GM19468 (cell line): ENCODE results near the gene RALGAPA2.

Source experiments
- ATAC-seq: cut with Tn5 transposase; IDR thresholded peaks from one replicate; pipeline ENCODE4 v1.9.1; 2021; ENCODE audit warnings: mild to moderate bottlenecking, moderate library complexity, moderate number of reproducible peaks; ENCODE audit not compliant: unreplicated experiment; ENCODE audit errors: extremely low read depth

The RALGAPA2 gene

DNA sequence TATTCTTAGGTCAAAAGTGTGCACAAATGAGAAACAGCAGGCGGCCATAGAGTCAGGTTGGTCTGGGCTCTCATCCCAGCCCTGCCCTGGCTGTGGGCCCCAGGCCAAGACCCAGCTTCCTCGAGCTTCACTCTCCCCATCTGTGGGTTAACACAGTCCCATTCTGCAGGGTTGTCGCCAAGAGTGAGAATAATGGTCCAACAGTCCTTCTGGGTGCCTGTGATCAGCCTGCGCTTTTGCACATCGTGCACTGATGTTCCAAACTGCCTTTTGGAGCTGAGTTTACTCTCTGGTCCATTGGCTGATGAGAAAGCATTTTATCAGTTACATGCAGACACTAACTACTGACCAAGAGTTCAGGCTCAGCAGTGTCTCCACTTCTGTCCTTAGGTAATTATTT is 261.9 kb downstream of the RALGAPA2 start:
- ATAC-seq, result no peak

- ATAC-seq, result no peak
Observed at GRCh38 chr20:20448881-20449280, 263.6 kb downstream of the RALGAPA2 start.

GRCh38 chr20:20447196-20447595 is 265.2 kb downstream of the RALGAPA2 start:
- ATAC-seq, result no peak

DNA sequence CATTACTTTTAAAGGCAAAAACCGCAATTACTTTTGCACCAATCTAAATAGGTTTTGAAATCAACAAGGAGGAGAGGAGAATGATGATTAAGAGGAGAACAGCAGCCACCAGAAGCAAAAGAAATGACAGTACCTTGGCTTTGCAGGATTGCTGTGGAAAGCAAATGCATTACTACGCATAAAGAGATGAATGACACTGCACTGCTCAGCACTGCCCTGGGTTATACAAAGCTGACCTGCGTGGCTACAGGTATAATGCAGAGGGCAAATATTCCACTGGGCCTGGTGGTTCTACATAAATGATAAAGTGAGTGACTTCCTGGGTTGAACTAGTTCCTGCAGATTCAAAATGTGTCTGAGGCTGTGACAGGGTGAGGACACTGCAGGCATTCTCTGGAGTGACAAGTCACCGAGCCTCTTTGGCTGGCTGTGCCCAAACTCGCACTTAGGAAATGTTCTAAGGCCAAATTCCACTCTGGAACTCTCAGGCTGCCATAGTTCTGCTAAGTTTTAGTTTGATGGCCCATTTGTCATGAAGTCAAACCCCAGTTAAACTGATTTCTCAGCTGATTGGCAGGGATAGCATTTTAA is 265.9 kb downstream of the RALGAPA2 start:
- ATAC-seq, result no peak

- no peak for ATAC-seq
Observed at GRCh38 chr20:20446001-20446400, 266.4 kb downstream of the RALGAPA2 start.

DNA sequence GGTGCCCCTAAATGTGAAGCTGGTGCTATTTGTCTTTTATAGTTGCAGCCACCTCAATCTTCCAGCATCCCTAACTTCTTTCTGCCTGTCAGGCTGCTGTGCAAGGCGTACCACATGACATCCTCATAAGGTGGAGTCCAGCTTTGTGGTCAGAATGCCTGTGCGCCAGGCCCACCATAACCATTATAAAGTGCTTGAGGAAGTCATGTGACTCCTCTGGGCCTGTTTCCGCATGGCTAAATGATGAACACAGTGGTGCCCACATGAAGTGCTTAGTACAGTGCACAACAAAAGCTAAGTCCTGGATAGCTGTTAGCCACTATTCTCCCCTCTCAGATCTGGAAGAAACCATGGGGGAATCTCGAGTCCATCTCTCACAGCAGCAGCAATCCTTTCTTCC is 268.9 kb downstream of the RALGAPA2 start:
- ATAC-seq, result no peak

- no peak for ATAC-seq
Observed at GRCh38 chr20:20442466-20442865, 270.0 kb downstream of the RALGAPA2 start.

DNA sequence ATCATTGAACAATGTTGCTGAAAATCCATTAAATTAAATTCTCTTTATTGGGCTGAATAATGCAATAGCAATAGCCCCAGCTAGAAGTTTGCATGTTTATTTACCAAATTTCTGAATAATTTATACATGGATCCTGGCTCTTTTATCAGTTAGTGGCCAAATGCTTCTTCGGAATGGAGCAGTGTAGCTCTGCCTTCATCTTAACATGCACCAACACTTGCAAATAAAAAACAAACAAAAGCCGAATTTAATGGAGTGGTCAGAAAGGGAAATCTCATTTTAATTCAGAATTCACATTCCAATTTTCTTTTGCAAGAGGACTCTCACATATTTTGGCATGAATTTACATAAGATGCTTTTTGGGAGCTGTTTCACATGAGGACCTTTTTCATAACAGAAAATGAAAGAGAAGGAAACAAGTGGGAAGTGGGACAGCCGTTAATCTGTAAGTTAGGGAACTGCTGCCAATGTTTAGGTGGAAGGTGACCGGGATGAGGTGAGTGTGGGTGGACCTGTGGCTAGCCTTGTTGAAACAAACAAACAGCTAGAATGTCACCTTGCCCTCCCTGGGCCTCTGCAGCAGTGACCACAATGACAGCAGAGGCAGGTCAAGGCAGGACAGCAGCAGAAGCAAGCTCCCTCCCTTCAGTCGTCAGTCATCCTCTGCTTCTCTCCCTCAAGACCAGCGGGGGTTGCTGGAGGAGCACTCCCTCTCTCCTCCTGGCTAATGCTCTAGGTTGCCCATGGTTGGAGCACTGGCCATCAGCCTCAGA is 271.4 kb downstream of the RALGAPA2 start:
- ATAC-seq, result no peak

GRCh38 chr20:20440481-20440880 is 272.0 kb downstream of the RALGAPA2 start:
- ATAC-seq, result no peak

GRCh38 chr20:20439602-20440190 is 272.7 kb downstream of the RALGAPA2 start:
- ATAC-seq, result no peak

DNA sequence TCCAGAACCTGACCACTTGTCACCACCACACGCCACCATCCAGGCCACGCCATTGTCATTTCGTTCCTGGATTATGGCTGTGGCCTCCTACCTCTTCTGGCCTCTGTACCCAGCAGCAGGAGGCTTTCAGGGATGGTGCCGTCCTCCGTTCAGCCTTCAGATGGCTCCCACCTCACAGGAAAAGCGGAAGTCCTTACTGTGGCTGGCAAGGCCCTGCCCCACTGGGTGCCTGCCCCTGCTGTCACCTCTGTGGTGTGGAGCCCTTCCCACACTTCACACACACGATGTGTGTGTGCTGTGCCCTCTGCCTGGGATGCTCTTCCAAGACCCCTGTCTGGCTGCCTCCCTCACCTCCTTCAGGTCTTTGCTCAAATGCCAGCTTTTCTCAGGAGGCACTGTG is 275.1 kb downstream of the RALGAPA2 start:
- ATAC-seq, result no peak

GRCh38 chr20:20436689-20437088 is 275.8 kb downstream of the RALGAPA2 start:
- ATAC-seq, result no peak

DNA sequence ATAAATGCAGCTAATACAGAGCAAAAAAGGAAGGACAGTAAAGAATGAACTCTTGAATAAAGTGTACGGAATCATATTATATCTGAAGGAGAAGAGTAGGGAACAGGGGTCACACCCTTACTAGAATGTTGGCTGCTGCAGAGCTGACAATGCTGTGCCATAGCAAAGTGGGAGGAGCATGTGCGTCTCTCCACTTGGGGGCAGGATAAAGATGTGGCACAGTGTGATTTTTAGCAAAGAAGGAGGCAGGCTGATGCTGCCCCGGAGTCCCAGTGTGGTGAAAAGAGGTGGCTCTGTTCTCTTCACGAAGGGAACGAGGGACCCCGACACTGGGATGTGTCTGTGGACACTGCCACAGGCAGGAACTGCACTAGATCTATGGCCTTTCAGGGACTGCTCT is 277.0 kb downstream of the RALGAPA2 start:
- no peak for ATAC-seq

DNA sequence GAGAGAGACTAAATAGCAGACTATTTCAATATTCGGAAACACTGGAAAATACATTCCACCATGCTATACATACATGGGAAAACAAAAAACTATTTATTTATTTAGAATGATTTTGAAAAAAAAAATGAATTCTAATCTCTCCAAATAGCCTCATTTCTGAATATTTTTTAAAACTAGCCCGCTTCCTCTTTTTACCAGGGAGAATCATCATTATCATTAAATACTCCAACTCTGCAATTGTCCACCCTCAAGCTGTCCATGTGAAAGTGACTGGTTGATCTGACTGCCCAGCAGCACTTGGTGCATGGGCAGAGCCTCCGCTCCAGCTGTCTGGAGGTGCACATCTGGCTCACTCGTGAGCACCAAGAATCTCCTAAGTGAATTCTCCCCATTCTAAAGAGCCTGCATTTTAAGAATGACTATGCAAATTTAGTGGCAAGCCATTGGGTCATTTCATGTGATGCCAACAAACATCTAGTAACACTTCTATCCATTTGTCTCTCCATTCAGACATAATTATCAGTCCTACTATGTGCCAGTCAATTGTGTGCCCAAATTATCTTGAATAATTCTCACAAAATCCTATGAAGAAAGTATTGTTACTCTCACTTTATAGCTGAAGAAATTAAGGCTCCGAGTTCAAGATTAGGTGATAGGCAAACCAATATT is 279.7 kb downstream of the RALGAPA2 start:
- ATAC-seq, result no peak

DNA sequence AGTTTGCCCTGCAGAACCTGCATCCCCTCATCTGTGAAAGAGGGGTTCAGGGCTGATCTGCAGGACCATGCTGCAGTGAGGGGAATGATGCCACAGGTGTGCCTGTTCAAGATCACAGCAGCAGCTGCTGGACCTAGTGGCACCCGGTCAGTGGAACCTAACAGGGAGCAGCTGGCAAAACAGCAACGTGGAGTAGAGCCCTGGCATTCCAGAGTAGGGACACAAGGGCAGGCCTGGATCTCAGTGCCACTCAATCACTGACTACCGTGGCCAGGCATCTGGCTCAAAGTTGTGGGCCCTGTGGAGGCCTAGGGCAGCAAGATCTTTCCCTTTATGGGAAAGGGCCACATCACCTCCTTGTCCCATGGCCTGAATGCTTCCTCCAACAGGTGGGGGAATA is 282.4 kb downstream of the RALGAPA2 start:
- ATAC-seq, result no peak

GRCh38 chr20:20428067-20428466 is 284.4 kb downstream of the RALGAPA2 start:
- no peak for ATAC-seq

DNA sequence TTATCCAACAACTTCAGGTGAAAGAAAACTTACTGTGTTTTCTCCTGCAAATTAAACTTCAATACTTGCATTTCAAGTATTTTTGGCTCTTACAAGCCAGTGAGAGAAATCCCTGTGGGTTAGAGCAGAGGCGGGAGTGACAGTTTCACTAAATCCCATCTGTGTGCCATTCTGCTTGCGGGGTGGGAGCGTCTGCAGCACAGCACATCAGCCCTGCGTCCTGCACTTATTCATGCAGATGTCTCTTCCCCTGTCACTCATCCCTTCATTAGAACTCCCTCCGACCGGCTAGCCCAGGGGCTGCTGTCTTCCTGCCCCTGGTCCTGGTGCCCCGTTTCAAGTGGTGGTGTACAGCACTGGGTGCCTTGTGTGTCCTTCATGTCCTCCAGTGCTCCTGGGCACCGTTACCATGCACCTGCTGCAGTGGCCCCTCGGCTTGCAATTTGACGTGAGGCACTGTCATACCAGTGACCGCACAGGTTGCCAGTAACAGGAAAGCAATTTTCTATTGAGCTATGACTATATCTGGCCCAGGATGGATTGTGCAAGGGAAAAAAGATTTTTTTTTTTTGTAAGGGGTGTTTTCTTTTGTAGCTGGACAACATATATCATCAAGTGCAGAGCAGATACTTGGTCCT is 285.1 kb downstream of the RALGAPA2 start:
- no peak for ATAC-seq

DNA sequence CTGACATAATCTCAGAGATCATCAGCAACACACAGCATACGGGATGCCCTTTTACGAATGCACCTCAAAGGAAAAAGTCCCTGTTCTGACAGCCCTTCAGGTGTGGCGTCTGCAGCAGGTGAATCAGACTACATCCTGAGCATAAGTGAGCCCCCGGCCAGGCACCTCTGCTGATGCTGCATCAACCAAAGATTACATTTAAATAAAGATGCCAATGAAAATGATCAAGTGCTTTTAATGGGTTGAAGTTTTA is 285.9 kb downstream of the RALGAPA2 start:
- no peak for ATAC-seq

DNA sequence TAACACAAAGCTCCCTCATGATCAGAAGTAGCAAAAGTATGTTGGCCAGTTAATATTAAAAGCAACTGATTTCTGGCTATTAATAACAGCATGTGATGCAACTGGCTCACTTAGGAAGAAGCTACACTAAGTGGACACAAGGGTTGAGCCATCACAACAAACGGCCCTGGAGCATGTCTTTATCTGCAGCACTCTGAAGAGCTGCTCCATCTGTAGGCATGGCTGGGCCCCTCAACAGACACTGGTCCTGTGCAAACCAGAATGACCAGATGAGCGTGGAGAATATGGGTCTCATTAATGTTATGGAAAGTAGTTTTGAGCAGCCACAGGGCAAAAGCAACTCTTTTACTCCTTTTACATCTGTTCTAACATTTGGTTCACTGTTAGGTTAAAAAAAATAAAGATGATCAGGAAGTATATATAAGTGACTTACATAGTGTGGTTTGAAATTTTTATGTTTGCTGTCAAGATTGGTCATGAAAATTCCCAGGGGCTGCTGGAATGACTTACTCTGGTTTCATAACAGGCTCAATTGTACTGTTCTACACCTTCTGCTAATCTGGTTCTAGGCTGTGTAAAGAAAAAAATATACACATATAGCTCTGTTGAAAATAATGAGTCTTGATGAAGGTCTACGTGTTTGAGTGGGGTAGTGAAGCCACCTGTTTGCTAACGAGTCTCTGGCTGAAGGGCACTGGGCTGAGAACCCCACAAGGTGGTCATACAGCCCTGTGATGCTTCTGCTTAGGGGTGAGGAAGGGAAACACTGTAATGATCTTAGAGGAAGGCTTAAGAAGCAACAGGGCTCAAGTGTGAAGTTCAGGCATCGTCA is 286.4 kb downstream of the RALGAPA2 start:
- no peak for ATAC-seq

DNA sequence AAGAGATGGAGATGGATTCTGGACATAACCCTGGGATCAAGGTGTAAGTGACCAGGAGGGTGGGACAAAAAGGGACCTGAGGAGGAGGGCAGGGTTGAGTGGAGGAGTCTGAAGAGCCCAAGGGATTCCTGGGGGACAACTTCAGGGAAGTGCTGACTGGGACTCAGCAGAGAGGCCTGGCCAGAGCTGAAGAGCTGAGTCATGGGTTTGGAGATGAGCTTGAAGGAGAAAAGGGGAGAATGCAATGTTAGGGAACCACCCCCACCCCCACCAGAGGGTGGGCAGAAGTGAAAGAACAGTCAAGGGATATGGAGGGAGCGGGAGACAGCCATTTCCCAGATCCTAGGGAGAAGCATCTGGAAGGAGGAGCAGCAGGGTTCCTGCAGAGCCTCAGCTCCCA is 289.3 kb downstream of the RALGAPA2 start:
- ATAC-seq, result no peak
